CD4-positive, alpha-beta T cell treated with Interleukin-10 for 1 hour (primary cell): ENCODE results near the gene C2orf78.
"Not testable (repeated sequence)": the region's sequence is repeated elsewhere in the genome, so short reads cannot be mapped to it uniquely, and the experiment has no call there.

Experiments
- DNase-seq: peaks from one replicate; pipeline ENCODE4 v3.0.0-alpha.2; 2020

C2orf78 gene

DNA sequence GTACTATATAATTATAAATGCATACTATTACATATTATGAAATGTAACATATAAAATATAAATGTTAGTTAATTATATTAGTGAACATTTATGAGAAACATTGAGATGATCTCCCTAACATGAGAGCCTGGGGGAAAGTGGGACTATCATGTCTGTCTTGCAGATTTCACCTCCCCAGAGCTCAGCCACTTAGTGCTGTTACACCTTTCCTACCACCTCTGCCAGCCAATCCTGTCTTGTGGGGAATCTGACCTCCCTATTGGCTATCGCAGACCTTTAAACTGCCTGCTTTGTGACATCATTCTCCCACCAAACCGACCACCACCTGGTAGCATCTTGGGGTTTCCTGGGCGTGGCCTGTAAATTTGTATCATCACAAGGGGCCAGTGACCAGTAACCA, at the start of gene C2orf78:
TSS of gene C2orf78 (plus strand) at position 301 of the 400 bp plus-strand sequence. CDS start 127 bp downstream, outside the sequence.
- not testable (repeated sequence) for DNase-seq

- DNase-seq = no peak
Measured at GRCh38 chr2:73736378-73736777, 47.6 kb upstream of the C2orf78 start.

- peak; percentile 96 for DNase-seq
Measured at GRCh38 chr2:73736855-73737779, 46.9 kb upstream of the C2orf78 start, which contains the start of gene TPRKB. Gene TPRKB (minus strand): TSS chr2:73737345. CDS start chr2:73734569, 2,776 bp downstream.

GRCh38 chr2:73739101-73739500, 44.9 kb upstream of the C2orf78 start:
- DNase-seq = no peak

DNA sequence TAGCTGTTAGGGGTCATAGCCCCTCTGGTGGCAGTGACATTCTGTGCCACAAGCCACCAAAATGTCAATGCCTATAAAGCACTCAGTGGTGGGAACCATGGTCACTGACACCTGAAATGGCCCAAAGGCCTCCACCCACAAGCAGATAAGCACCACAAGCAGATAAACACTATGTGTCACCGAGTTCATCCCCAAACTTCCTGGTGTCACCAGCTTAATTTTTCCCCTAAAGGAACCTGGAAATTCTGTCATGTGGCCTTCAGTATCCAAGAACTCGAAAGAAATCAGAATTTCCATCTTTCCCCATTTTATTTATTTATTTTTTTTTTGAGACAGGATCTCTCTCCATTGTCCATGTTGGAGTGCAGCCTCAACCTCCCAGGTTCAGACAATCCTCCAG, 43.2 kb upstream of the C2orf78 start:
- DNase-seq = no peak

GRCh38 chr2:73746015-73746876, 37.7 kb upstream of the C2orf78 start:
- DNase-seq = no peak

GRCh38 chr2:73746877-73747208, 37.1 kb upstream of the C2orf78 start:
- no peak for DNase-seq

DNA sequence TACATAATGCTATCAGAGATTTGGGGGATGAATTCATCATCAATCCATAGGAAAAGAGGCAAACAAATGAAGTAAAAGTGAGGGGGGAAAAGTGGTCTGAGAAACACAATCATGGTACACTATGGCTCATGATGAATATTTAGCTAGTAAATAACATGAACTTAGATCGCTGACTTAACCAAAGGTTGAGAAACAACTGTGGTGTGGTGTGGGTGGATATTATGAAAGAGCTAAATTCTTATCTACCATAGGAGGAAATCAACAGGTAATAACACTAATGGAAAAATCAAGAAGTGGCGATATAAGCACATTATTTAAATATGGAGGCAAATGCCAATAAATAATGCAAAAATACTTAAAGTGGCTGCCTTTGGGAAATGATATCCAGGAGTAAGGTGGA, 34.7 kb upstream of the C2orf78 start:
- DNase-seq = no peak

GRCh38 chr2:73754332-73754731, 29.7 kb upstream of the C2orf78 start:
- not testable (repeated sequence) for DNase-seq

DNA sequence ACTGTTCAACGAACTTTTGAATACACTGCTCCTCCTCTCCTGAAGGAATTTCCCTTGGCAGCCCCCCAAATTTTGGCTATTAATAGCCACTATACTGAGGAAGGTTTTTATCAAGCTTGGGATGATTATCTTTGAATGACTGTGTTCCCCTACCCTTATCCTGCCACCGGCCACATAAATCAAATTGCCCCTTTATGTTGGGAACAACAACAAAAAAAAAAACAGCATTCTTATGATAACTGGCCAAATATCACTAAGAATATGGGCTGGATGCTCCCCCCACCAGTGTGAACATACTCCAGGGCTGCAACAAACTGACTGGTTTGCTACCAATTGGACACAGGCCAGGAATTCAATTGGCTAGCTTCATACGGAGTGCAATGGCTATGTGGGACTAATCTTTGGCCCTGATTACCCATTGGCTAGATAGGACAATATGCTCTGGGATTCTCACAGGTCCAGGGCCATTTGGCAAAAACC, 24.7 kb upstream of the C2orf78 start:
- no peak for DNase-seq

DNA sequence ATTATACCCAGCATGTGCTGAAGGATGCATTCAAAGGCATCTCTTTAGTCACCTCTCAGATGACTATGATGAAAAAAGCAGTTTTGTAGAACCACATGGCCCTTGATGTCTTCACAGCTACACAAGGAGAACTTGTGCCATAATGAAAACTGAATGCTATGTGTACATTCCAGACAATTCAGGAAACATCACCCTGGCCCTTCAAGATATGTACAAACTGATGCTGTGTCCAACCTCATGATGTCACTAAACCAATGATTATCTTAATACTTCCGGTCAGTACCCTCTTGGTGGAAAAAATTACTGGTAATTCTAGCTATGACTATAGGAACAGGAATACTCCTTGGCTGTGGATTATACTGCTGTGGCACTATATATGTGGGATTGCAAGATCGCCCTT, 24.1 kb upstream of the C2orf78 start:
- DNase-seq = no peak

- no peak for DNase-seq
Measured at GRCh38 chr2:73762571-73762970, 21.4 kb upstream of the C2orf78 start.

DNA sequence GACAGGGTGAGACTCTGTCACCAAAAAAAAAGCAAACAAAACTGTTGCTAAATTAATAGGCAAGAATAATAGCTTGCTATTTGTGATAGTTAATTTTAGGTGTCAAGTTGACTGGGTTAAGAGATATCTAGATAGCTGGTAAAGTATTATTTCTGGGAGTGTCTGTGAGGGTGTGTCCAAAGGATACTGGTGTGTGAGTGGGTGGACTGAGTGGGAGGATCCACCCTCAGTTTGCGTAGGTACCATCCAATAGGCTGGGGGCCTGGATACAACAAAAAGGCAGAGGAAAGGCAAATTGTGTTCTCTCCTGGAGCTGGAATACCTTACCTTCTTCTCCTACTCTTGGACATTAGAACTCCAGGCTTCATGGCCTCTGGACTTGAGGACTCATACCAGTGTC, 19.0 kb upstream of the C2orf78 start:
- no peak for DNase-seq

DNA sequence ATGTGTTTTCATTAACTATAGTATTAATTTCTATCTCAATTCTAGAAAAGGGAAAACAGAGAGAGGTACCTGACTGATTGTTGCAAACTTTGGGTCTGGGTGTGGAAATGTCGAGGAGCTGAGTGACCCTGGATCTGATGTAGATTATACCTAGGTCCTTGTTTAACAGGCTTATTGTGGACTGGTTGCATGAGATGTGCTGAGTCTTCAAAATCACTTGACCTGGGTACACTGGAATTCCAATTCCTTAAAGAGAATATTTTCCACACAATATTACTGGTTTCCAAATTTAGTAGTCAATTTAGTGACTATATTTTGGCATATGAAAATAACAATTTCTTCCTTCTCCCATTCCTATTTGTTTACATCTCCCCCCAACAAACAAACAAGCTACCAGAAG, 17.6 kb upstream of the C2orf78 start:
- DNase-seq = no peak

GRCh38 chr2:73766994-73767393, 17.0 kb upstream of the C2orf78 start:
- DNase-seq = no peak

GRCh38 chr2:73770725-73771124, 13.3 kb upstream of the C2orf78 start:
- no peak for DNase-seq

GRCh38 chr2:73772819-73773218, 11.2 kb upstream of the C2orf78 start:
- DNase-seq = no peak

DNA sequence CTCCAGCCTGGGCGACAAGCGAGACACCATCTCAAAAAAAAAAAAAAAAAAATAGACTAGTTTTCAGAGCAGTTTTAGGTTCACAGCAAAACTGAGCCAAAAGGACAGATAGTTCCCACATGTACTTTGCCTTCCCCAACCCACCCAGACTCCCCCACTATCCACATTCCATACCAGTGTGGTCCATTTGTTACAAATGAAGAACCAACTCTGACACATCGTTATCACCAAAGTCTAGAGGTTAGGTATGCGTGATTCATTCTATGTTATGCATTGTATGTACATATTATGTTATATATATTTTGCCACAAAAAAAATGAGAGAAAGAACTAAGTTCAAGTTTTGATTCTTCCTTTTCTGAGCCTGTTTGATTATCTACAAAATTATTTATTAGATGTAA, 7.6 kb upstream of the C2orf78 start:
- no peak for DNase-seq

DNA sequence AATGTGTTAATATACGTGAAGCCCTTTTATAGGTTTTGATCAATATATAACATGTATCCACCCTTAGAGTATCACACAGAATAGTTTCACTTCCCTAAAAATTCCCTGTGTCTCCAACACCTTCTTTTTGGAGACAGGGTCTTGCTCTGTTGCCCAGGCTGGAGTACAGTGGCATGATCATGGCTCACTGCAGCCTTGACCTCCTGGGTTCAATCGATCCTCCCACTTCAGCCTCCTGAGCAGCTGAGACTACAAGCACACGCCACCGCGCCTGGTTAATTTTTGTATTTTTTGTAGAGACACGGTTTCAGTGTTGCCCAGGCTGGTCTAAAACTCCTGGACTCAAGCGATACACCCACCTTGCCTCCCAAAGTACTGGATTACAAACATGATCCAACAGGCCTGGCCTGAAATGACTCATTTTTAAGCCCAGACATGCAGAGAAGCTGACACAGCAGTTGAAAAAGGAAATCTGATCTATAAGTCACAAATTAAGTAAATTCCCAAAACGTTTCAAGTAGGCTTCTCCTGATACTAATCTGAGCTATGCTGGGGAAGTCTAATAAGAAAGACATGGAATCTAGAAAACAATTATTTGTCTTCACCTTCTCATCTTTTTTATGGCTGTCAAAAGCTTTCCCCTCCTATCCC, 7.0 kb upstream of the C2orf78 start:
- no peak for DNase-seq

DNA sequence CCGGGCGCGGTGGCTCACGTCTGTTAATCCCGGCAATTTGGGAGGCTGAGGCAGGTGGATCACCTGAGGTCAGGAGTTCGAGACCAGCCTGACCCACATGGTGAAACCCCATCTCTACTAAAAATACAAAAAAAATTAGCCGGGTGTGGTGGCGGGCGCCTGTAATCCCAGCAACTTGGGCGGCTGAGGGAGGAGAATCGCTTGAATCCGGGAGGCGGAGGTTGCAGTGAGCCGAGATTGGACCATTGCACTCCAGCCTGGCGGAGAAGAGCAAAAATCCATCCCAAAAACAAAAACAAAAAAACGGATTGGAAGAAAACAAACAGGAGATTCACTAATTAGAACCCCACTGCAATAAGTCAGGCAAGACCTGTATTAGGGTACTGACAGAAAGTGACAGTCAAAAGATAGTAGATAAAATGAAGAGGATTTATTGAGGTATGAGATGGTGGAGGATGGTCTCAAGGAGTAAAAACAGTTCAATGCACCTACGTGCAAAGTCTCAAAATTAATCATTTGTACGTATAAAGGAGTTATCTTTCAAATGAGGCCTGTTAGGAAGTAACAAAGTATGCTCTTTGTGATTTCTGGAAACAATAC, 5.0 kb upstream of the C2orf78 start:
- not testable (repeated sequence) for DNase-seq

DNA sequence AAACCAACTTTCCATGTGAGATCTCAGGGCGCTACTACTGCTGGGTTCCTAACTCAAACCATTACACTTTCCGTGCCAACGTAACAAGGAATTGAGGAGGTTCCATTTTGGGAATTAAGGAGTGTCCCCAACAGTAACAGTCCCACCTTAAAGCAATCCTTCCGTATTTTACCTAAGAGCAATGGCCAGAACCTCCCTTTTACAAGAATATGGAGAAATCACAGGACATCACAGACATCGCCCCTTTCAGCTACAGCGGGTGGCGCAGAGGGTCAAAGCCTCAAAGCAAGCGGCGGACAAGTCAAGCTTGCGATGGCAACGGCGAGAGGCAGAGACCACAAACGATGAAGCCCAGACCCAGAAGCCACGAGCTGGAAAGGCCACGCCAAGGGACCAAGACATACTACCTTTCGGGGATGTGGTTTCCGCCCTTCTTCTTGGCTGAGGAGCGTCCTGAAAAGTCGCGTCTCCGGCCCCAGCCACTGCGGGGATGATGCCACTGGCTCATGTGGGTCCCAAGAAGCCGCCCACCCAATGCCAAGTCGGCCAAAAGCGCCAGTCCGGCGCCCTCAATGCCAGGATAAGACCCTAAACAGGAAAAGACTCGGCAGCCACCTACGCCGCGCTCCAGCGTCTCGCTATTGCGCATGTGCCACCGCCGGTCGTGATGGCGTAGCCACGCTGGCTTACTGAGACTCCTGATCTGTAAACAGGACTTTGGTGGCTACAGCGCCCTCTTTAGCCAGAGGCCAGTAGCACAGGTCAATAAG, 4.3 kb upstream of the C2orf78 start, which contains the start of gene DUSP11:
TSS of gene DUSP11 (minus strand) at position 637 of the 770 bp plus-strand sequence. CDS start at position 508, 129 bp downstream.
- DNase-seq = peak; percentile 98

DNA sequence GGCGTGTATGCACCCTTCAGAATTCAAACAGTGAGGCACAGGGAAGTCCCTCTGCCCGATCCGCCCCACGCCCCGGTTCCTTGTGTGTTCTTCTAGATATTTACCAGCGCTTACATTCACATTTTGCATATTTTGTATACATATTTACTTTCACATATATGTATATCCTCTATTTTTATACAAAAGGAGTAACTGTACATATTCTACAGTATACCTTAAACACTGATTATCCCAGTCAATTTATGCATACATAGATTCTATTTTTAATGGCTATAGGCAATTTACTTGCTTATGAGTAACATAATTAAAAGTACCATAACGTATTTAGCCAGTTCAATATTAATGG, 3.8 kb upstream of the C2orf78 start:
- no peak for DNase-seq
